GM15510 (cell line): ENCODE results near the gene TGFBR3.
A peak's percentile ranks its signal among the peaks of the same experiment; 100 is the strongest.

Experiments
- POLR2A ChIP-seq: IDR thresholded peaks from 3 replicates; pipeline ENCODE4 v1.6.1; 2011; ENCODE audit warnings: borderline replicate concordance; ENCODE audit not compliant: insufficient read length; ENCODE audit errors: extremely low read depth

The TGFBR3 gene

GRCh38 chr1:91803847-91804545 is 82.0 kb downstream of the TGFBR3 start:
- peak; percentile 21 for TF ChIP-seq POLR2A

GRCh38 chr1:91803123-91803522 is 82.8 kb downstream of the TGFBR3 start:
- TF ChIP-seq POLR2A: no peak

GRCh38 chr1:91801496-91802115 is 84.3 kb downstream of the TGFBR3 start:
- no peak for TF ChIP-seq POLR2A

GRCh38 chr1:91799863-91800262 is 86.1 kb downstream of the TGFBR3 start:
- no peak for TF ChIP-seq POLR2A

GRCh38 chr1:91799159-91799558 is 86.8 kb downstream of the TGFBR3 start:
- TF ChIP-seq POLR2A: no peak

- no peak for TF ChIP-seq POLR2A
Measured at GRCh38 chr1:91798740-91799139, 87.2 kb downstream of the TGFBR3 start.

- TF ChIP-seq POLR2A: no peak
Measured at GRCh38 chr1:91798241-91798648, 87.7 kb downstream of the TGFBR3 start.

- TF ChIP-seq POLR2A: no peak
Measured at GRCh38 chr1:91797164-91797563, 88.8 kb downstream of the TGFBR3 start.

- TF ChIP-seq POLR2A: no peak
Measured at GRCh38 chr1:91796390-91796654, 89.6 kb downstream of the TGFBR3 start.

GRCh38 chr1:91795591-91796389 is 90.2 kb downstream of the TGFBR3 start:
- no peak for TF ChIP-seq POLR2A

GRCh38 chr1:91793877-91794276 is 92.1 kb downstream of the TGFBR3 start:
- no peak for TF ChIP-seq POLR2A

GRCh38 chr1:91793189-91793588 is 92.8 kb downstream of the TGFBR3 start:
- no peak for TF ChIP-seq POLR2A

- no peak for TF ChIP-seq POLR2A
Measured at GRCh38 chr1:91792489-91793071, 93.4 kb downstream of the TGFBR3 start.

- TF ChIP-seq POLR2A: no peak
Measured at GRCh38 chr1:91791691-91792488, 94.1 kb downstream of the TGFBR3 start.

- no peak for TF ChIP-seq POLR2A
Measured at GRCh38 chr1:91791103-91791502, 94.8 kb downstream of the TGFBR3 start.
